Spleen (tissue), 11 donors: ENCODE data around the gene RNF14. TPM values are rescaled to one million over a fixed set of nuclear protein-coding genes. Genes with fewer than 3 reads are reported as not detected.

Experiments
- DNase-seq: peaks from one replicate; pipeline ENCODE4 v3.0.0-alpha.2; 2020
- H3K27ac ChIP-seq, 8 donors: fragments of 200-600 bp; sonication (generic) in 7 of 8; 1 replicate in 4 of 8; 2 replicates in 4 of 8; pipeline versions ENCODE4 v1.5.0 to v1.8.0; 2016 to 2021; ENCODE audit warnings: inconsistent platforms in 4 of 8, mild to moderate bottlenecking in 4 of 8, moderate library complexity in 1 of 8
- H3K27me3 ChIP-seq, 7 donors: fragments of 200-600 bp; sonication (generic) in 6 of 7; replicated peaks in 1 of 7; 1 replicate in 4 of 7; 2 replicates in 3 of 7; pipeline versions ENCODE4 v1.5.0 to v1.8.0; 2016 to 2021; ENCODE audit warnings: inconsistent platforms in 3 of 7, mild to moderate bottlenecking in 1 of 7
- H3K36me3 ChIP-seq, 6 donors: fragments of 200-600 bp; sonication (generic) in 5 of 6; 1 replicate in 4 of 6; 2 replicates in 2 of 6; pipeline versions ENCODE4 v1.5.0 to v1.8.0; 2016 to 2021; ENCODE audit warnings: inconsistent platforms in 2 of 6
- H3K4me1 ChIP-seq, 6 donors: fragments of 200-600 bp; sonication (generic) in 5 of 6; 1 replicate in 3 of 6; 2 replicates in 3 of 6; pipeline versions ENCODE4 v1.5.0 to v1.8.0; 2016 to 2021; ENCODE audit warnings: inconsistent platforms in 3 of 6
- H3K4me3 ChIP-seq, 8 donors: fragments of 200-600 bp; sonication (generic) in 7 of 8; 1 replicate in 4 of 8; 2 replicates in 4 of 8; pipeline versions ENCODE4 v1.5.0 to v1.8.0; 2016 to 2021; ENCODE audit warnings: inconsistent platforms in 4 of 8, mild to moderate bottlenecking in 4 of 8, moderate library complexity in 2 of 8
- H3K9me3 ChIP-seq, 8 donors: fragments of 200-600 bp; sonication (generic) in 7 of 8; 1 replicate in 4 of 8; 2 replicates in 4 of 8; pipeline versions ENCODE4 v1.5.0 to v1.8.0; 2016 to 2021; ENCODE audit warnings: inconsistent platforms in 4 of 8
- POLR2A ChIP-seq, 3 donors: fragments of 450-650 bp; IDR thresholded peaks; one replicate each; pipeline ENCODE4 v1.5.1; 2017; ENCODE audit warnings: antibody characterized with exemption in 3 of 3, mild to moderate bottlenecking in 1 of 3
- POLR2AphosphoS5 ChIP-seq, 3 donors: sonication (generic); formaldehyde crosslinking; IDR thresholded peaks; one replicate each; pipeline ENCODE4 v1.5.1; 2017; ENCODE audit warnings: antibody characterized with exemption in 3 of 3
- WGBS, 5 donors: extraction: QIAGEN DNeasy Blood & Tissue Kit in 3 of 5; methylation state at CpG; one replicate each; pipeline versions ENCODE4 v1.1.5 to v1.1.7; 2013 to 2018; 5-methylcytosine and 5-hydroxymethylcytosine counted together
- intact Hi-C: fragments of 100-400 bp; cut with DNase I; formaldehyde crosslinking; loops from one replicate; pipeline ENCODE4 v1.15.0; 2023; ENCODE audit warnings: low total_unique reads
- polyA plus RNA-seq, 3 donors: library from polyadenylated mRNA; stranded (reverse); fragments of 200-250 nt; gene quantifications; one replicate each; pipeline ENCODE4 v1.2.1, GENCODE V29; 2013
- total RNA-seq, 7 donors: library from RNA; depleted of rRNA in 3 of 7; stranded (reverse); fragments of >200 nt in 3 of 7; fragmentation: NEBNext Ultra II Directional in 4 of 7; extraction: Animal tissue kit (Norgen Biotek cat#: 25700) in 4 of 7; gene quantifications; one replicate each; pipeline versions ENCODE4 v1.1.0 to v1.2.1, GENCODE V29; 2016 to 2021
- TF ChIP-seq, protein P1 (sequence below), 11 experiments: fragments of 200-600 bp in 7 of 11; fragments of 450-650 bp in 4 of 11; sonication (generic) in 4 of 11; IDR thresholded peaks in 8 of 11; conservative IDR thresholded peaks in 3 of 11; 1 replicate in 7 of 11; 2 replicates in 4 of 11; pipeline versions ENCODE4 v1.4.0 to v1.8.0; 2016 to 2021; ENCODE audit warnings: antibody characterized with exemption in 11 of 11, inconsistent platforms in 4 of 11, mild to moderate bottlenecking in 1 of 11
- donor health status: healthy with polysubstance abuse.
- donor health status: DM: no; HTN: no; CAD: no; lungs with moderate emphysema.
- donor health status: DM: no; HTN: no; CAD: no.
- donor health status: Bipolar disorder and iron deficiency.
- donor health status: healthy.
- donor health status: DM: no; HTN: no; CAD: no.
- donor health status: DM: yes; HTN: yes; CAD: no.

The RNF14 gene
- total and polyA plus RNA-seq, 10 donors, result 13.6 to 60.2 (median 45.3) TPM

GRCh38 chr5:141949511-141949910 lies 19.4 kb upstream of the RNF14 start:
- H3K4me1 ChIP-seq, result peaks cover 20 to 99% (median 74%) of the 10 kb centered on the region in 6 donors
- no peak overlapping the region for H3K27ac ChIP-seq
- no peaks in the 10 kb centered on the region for H3K27me3 ChIP-seq
- intact Hi-C loops, result no loop called here
- no peaks in the 10 kb centered on the region for H3K9me3 ChIP-seq
- DNase-seq, result no peak
- WGBS, 5 donors, result 63 to 85% (median 79%) methylated on average over 2 of the region's 2 CpGs
- H3K4me3 ChIP-seq, result no peak overlapping the region
- H3K36me3 ChIP-seq, result peaks cover 0 to 37% (median 4%) of the 10 kb centered on the region in 6 donors
- TF ChIP-seq, protein P1, sequence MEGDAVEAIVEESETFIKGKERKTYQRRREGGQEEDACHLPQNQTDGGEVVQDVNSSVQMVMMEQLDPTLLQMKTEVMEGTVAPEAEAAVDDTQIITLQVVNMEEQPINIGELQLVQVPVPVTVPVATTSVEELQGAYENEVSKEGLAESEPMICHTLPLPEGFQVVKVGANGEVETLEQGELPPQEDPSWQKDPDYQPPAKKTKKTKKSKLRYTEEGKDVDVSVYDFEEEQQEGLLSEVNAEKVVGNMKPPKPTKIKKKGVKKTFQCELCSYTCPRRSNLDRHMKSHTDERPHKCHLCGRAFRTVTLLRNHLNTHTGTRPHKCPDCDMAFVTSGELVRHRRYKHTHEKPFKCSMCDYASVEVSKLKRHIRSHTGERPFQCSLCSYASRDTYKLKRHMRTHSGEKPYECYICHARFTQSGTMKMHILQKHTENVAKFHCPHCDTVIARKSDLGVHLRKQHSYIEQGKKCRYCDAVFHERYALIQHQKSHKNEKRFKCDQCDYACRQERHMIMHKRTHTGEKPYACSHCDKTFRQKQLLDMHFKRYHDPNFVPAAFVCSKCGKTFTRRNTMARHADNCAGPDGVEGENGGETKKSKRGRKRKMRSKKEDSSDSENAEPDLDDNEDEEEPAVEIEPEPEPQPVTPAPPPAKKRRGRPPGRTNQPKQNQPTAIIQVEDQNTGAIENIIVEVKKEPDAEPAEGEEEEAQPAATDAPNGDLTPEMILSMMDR (IDR thresholded peaks at IDR 0.05 in 8 of 11, conservative IDR thresholded peaks at IDR 0.05 in 3 of 11), result no peak
- no peak for TF ChIP-seq POLR2A (IDR thresholded peaks at IDR 0.05)

DNA sequence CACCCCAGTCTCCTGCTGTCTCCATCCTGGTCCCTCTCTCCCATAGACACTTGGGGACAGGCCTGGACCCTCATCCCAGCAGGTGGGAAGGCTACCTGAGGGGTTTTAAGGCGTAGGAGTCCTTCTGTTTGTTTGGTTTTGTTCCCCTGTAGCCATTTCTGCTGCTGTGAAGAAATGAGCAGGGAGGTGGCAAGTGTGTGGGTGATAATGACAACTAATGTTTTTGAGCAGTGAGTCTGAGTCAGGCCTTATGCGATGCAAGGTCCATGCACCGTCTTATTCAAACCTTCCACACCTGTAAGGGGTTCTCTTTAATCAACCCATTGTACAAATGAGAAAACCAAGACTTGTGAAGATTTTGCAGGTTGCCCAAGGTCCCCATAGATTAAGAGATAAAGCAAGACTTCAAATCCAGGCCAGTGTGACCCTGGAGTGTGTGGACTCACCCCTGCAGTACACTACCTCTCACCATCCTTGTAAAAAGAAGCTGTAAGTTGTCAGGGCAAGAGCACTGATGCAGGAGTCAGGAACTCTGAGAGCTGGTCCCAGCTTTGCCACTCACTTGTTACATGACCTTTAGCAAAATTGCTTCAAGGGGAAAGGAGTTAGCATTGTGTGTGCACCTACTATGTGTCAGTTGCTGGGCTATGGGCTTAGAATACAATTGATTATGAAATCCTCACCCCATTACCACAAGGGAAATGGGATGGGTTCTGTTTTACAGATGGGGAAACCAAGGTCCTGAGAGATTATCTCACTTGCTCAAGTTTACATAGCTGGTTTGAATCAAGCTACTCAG lies 18.5 kb upstream of the RNF14 start:
- no peak for DNase-seq
- WGBS, 5 donors, result 90 to 96% (median 92%) methylated on average over 3 of the region's 3 CpGs

DNA sequence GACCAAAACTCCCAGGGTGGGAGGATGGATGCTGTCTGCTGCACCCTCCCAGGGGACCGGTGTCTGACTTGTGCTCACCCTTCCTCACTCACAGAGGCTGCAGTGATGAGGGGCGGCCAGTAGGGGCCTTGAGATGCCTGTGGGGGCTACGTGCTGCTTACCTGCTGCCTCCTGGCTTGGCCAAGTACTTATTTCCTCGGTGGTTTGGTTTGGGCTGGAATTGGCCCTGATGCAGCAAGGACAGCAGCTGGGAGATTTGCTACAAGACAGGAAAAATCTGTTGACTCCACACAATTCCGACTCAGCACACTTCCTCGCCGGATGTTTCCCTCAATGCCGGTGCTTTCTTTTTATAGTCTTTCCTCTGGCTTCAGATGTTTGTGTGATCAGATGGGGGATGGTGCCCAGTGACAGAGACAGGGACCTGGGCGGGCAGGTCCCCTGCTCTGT lies 17.5 kb upstream of the RNF14 start:
- intact Hi-C loops, result loop anchor here (10.0 kb wide), 1 partner anchor 67 kb away; no protein-coding TSS in a partner anchor
- Histone ChIP-seq H3K4me3 (peak overlapping the region in 2 of 8 donors; percentile 53 to 64), H3K27ac (peak overlapping the region in 5 of 8 donors; percentile 44 to 82 (median 71)), H3K9me3 (no peaks in the 10 kb centered on the region), H3K4me1 (peaks cover 20 to 98% (median 63%) of the 10 kb centered on the region in 6 donors), H3K27me3 (no peaks in the 10 kb centered on the region), H3K36me3 (peaks cover 0 to 38% (median 4%) of the 10 kb centered on the region in 6 donors)
- DNase-seq, result no peak
- WGBS, 5 donors, result 24 to 54% (median 37%) methylated on average over 9 of the region's 9 CpGs
- TF ChIP-seq POLR2A (IDR thresholded peaks at IDR 0.05), result no peak
- TF ChIP-seq POLR2AphosphoS5 (IDR thresholded peaks at IDR 0.05), result peak in 2 of 3 donors; percentile 58 to 71
- TF ChIP-seq, protein P1 (IDR thresholded peaks at IDR 0.05 in 8 of 11, conservative IDR thresholded peaks at IDR 0.05 in 3 of 11), result peak in 7 of 11 experiments; percentile 8 to 48 (median 41)

More for the DNA sequence above, 18.5 kb upstream of the RNF14 start:
- H3K27me3 ChIP-seq, result no peaks in the 10 kb centered on the region
- peaks cover 20 to 98% (median 72%) of the 10 kb centered on the region in 6 donors for H3K4me1 ChIP-seq
- intact Hi-C loops, result loop anchor here (10.0 kb wide), 1 partner anchor 66 kb away; no protein-coding TSS in a partner anchor
- H3K9me3 ChIP-seq, result no peaks in the 10 kb centered on the region
- no peak for TF ChIP-seq POLR2AphosphoS5 (IDR thresholded peaks at IDR 0.05)
- TF ChIP-seq, protein P1 (IDR thresholded peaks at IDR 0.05 in 8 of 11, conservative IDR thresholded peaks at IDR 0.05 in 3 of 11), result no peak
- no peak for TF ChIP-seq POLR2A (IDR thresholded peaks at IDR 0.05)
- no peak overlapping the region for H3K27ac ChIP-seq
- H3K36me3 ChIP-seq, result peaks cover 0 to 30% (median 4%) of the 10 kb centered on the region in 6 donors
- no peak overlapping the region for H3K4me3 ChIP-seq

DNA sequence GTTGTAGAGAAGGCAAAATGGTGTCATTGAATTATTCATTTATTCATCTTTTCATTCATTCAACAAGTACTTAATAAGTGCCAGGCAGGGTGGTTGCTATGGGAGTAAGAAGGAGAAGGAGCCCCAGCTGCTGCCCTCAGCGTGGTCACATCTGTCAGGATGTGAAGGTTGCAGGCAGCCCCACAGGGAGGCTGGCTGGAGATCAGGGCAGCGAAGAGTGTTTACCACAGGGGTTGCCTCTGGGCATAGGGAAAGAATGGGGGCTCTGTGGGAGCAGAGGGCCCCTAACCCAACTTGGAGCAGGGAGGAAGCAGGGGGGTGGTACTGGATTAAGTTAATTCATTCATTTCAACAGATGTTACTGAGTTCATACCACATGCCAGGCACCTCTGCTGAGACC lies 16.9 kb upstream of the RNF14 start:
- Histone ChIP-seq H3K4me1 (peaks cover 19 to 96% (median 59%) of the 10 kb centered on the region in 6 donors), H3K27ac (peak overlapping the region in 5 of 8 donors; percentile 24 to 82 (median 71)), H3K27me3 (no peaks in the 10 kb centered on the region), H3K9me3 (no peaks in the 10 kb centered on the region), H3K4me3 (peak overlapping the region in 5 of 8 donors; percentile 7 to 64 (median 17)), H3K36me3 (peaks cover 0 to 38% (median 4%) of the 10 kb centered on the region in 6 donors)
- 27 to 39% (median 33%) methylated on average over 2 of the region's 2 CpGs for WGBS, 5 donors
- DNase-seq, result no peak
- intact Hi-C loops, result loop anchor here (10.0 kb wide), 1 partner anchor 67 kb away; no protein-coding TSS in a partner anchor
- TF ChIP-seq POLR2AphosphoS5 (IDR thresholded peaks at IDR 0.05), result no peak
- no peak for TF ChIP-seq POLR2A (IDR thresholded peaks at IDR 0.05)
- TF ChIP-seq, protein P1 (IDR thresholded peaks at IDR 0.05 in 8 of 11, conservative IDR thresholded peaks at IDR 0.05 in 3 of 11), result no peak
